Neural cell (in vitro differentiated cells): ENCODE results near the gene RAP1GAP2. TPM values are rescaled to one million over a fixed set of nuclear protein-coding genes. Genes with fewer than 3 reads are reported as not detected.

ENCODE experiments used
- H2AFZ ChIP-seq: fragments of 200-600, 300-800 bp; sonication (generic), shearing (Covaris generic); 2 replicates; pipeline ENCODE4 v1.6.0; 2014; ENCODE audit warnings: low read depth, mild to moderate bottlenecking, antibody characterized with exemption, low read length, moderate library complexity
- H3F3A ChIP-seq: fragments of 200-600 bp; shearing (Covaris generic); 2 replicates; pipeline ENCODE4 v1.6.1; 2016; ENCODE audit warnings: mild to moderate bottlenecking, moderate library complexity, mixed read lengths, antibody characterized with exemption, low read length; ENCODE audit not compliant: insufficient read depth, poor library complexity, severe bottlenecking
- H3K27ac ChIP-seq: fragments of 200-600, 300-800 bp; sonication (generic), shearing (Covaris generic); 2 replicates; pipeline ENCODE4 v1.5.1; 2014; ENCODE audit warnings: mild to moderate bottlenecking, low read length, moderate library complexity
- H3K27me3 ChIP-seq: fragments of 300-800, 200-600 bp; sonication (generic), shearing (Covaris generic); 2 replicates; pipeline ENCODE4 v1.6.0; 2014; ENCODE audit warnings: mild to moderate bottlenecking, low read depth, low read length, moderate library complexity; ENCODE audit not compliant: insufficient read depth
- H3K36me3 ChIP-seq: fragments of 300-800, 200-600 bp; sonication (generic), shearing (Covaris generic); 2 replicates; pipeline ENCODE4 v1.5.1; 2014; ENCODE audit warnings: mild to moderate bottlenecking, antibody characterized with exemption, low read length, moderate library complexity; ENCODE audit not compliant: insufficient read depth
- H3K4me2 ChIP-seq: fragments of 300-800, 200-600 bp; sonication (generic), shearing (Covaris generic); 2 replicates; pipeline ENCODE4 v1.6.0; 2014; ENCODE audit warnings: mild to moderate bottlenecking, low read length
- H3K4me3 ChIP-seq: fragments of 300-800, 200-600 bp; sonication (generic), shearing (Covaris generic); 2 replicates; pipeline ENCODE4 v1.5.1; 2014; ENCODE audit warnings: mild to moderate bottlenecking, low read length, moderate library complexity
- H3K79me2 ChIP-seq: fragments of 200-600 bp; shearing (Covaris generic); replicated peaks from 2 replicates; pipeline ENCODE4 v1.6.0; 2014; ENCODE audit warnings: mild to moderate bottlenecking, low read length, moderate library complexity; ENCODE audit not compliant: insufficient read depth
- H3K9ac ChIP-seq: fragments of 300-800, 200-600 bp; sonication (generic), shearing (Covaris generic); 2 replicates; pipeline ENCODE4 v1.6.1; 2016; ENCODE audit warnings: mild to moderate bottlenecking, low read length, mixed read lengths
- H3K9me2 ChIP-seq: fragments of 200-600 bp; shearing (Covaris generic); 2 replicates; pipeline ENCODE4 v1.6.1; 2016; ENCODE audit warnings: mild to moderate bottlenecking, low read length, mixed read lengths; ENCODE audit not compliant: insufficient read depth
- H3K9me3 ChIP-seq: fragments of 200-600, 300-800 bp; sonication (generic), shearing (Covaris generic); 2 replicates; pipeline ENCODE4 v1.6.1; 2016; ENCODE audit warnings: mild to moderate bottlenecking, mixed run types, low read length, moderate library complexity, mixed read lengths
- H4K20me1 ChIP-seq: fragments of 200-600 bp; shearing (Covaris generic); 2 replicates; pipeline ENCODE4 v1.6.1; 2016; ENCODE audit warnings: mild to moderate bottlenecking, mixed run types; ENCODE audit not compliant: insufficient read depth
- EP300 ChIP-seq: fragments of 450-650 bp; conservative IDR thresholded peaks from 2 replicates; pipeline ENCODE4 v1.6.1; 2014; ENCODE audit warnings: antibody characterized with exemption, mild to moderate bottlenecking, moderate library complexity; ENCODE audit not compliant: poor library complexity, severe bottlenecking
- EZH2 ChIP-seq: fragments of 200-600, 300-800 bp; shearing (Covaris generic), sonication (generic); IDR thresholded peaks from 2 replicates; pipeline ENCODE4 v1.6.1; 2014; ENCODE audit warnings: antibody characterized with exemption, low read length, borderline replicate concordance, mild to moderate bottlenecking; ENCODE audit not compliant: insufficient read depth, poor library complexity, severe bottlenecking
- MXI1 ChIP-seq: fragments of 450-650 bp; conservative IDR thresholded peaks from 2 replicates; pipeline ENCODE4 v1.6.1; 2014; ENCODE audit warnings: antibody characterized with exemption, mild to moderate bottlenecking; ENCODE audit not compliant: poor library complexity, severe bottlenecking
- POLR2AphosphoS5 ChIP-seq: IDR thresholded peaks from 2 replicates; pipeline ENCODE4 v1.6.1; 2012
- RAD21 ChIP-seq: fragments of 450-650 bp; conservative IDR thresholded peaks from 2 replicates; pipeline ENCODE4 v1.6.1; 2014; ENCODE audit warnings: antibody characterized with exemption, mild to moderate bottlenecking, moderate library complexity
- SMC3 ChIP-seq: fragments of 450-650 bp; conservative IDR thresholded peaks from 2 replicates; pipeline ENCODE4 v1.6.1; 2014; ENCODE audit warnings: antibody characterized with exemption, mild to moderate bottlenecking, moderate library complexity; ENCODE audit not compliant: poor library complexity
- TAF1 ChIP-seq: IDR thresholded peaks from 2 replicates; pipeline ENCODE4 v1.6.1; 2012; ENCODE audit warnings: low read depth
- polyA plus RNA-seq: library from polyadenylated mRNA; depleted of rRNA; stranded (reverse); fragments of >200 nt; gene quantifications from 2 replicates; pipeline ENCODE4 v1.2.3, GENCODE V29; 2014
- TF ChIP-seq, protein P1 (sequence below): fragments of 450-650 bp; IDR thresholded peaks from 2 replicates; pipeline ENCODE4 v1.5.1; 2014; ENCODE audit warnings: antibody characterized with exemption, mild to moderate bottlenecking, moderate library complexity; ENCODE audit not compliant: poor library complexity, severe bottlenecking
- TF ChIP-seq, protein P2 (sequence below): IDR thresholded peaks from 2 replicates; pipeline ENCODE4 v1.6.1; 2012; ENCODE audit warnings: borderline replicate concordance

The RAP1GAP2 gene
- polyA plus RNA-seq, 1 donor from 2014 or later, result 14.8 TPM

DNA sequence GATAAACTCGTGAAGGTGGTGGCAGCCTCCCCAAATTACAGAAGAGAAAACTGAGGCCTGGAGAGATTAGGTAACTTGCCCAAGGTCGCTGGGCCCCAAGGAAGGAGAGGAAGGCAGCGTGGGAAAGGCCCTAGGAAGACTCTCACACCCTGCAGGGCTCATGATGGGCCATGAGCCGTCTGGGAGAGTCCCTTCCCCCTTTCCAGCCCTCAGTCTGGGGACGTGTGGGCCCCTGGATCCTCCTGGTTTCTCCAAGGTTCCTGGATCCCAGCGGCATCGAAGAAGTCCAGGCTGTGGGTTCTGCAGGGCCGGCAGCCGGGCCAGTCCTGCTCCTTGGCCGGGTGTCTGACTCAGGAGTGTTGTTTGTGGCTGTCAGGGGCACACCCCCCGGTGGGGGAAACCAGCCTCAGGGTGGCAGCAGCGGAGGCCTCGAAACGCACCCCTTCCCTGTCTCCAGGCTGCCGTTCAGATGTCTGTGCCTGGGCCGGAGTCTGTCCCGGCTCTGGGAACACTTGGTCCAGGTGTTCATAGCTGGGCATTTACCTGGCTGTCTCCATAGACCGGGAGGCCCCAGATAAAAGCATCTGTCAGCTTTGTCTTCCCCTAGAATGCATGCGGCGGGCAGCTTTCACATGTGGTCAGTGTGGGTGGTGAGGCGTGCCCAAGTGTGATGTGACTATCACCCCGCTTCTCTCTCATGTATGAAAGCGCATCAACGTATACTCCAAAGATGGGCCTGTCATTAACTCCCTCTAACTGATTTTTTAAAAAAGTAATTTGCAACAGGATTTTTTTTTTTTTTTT is 3.7 kb upstream of the RAP1GAP2 start:
- Histone ChIP-seq H3F3A (no peaks in the 10 kb centered on the region), H3K36me3 (no peaks in the 10 kb centered on the region), H2AFZ (no peak overlapping the region), H4K20me1 (no peaks in the 10 kb centered on the region), H3K4me2 (no peak overlapping the region), H3K9me3 (no peaks in the 10 kb centered on the region), H3K4me3 (no peak overlapping the region), H3K27ac (no peak overlapping the region), H3K9me2 (no peaks in the 10 kb centered on the region), H3K9ac (no peak overlapping the region), H3K27me3 (no peaks in the 10 kb centered on the region), H3K79me2 (no peaks in the 10 kb centered on the region)
- TF ChIP-seq, protein P1, sequence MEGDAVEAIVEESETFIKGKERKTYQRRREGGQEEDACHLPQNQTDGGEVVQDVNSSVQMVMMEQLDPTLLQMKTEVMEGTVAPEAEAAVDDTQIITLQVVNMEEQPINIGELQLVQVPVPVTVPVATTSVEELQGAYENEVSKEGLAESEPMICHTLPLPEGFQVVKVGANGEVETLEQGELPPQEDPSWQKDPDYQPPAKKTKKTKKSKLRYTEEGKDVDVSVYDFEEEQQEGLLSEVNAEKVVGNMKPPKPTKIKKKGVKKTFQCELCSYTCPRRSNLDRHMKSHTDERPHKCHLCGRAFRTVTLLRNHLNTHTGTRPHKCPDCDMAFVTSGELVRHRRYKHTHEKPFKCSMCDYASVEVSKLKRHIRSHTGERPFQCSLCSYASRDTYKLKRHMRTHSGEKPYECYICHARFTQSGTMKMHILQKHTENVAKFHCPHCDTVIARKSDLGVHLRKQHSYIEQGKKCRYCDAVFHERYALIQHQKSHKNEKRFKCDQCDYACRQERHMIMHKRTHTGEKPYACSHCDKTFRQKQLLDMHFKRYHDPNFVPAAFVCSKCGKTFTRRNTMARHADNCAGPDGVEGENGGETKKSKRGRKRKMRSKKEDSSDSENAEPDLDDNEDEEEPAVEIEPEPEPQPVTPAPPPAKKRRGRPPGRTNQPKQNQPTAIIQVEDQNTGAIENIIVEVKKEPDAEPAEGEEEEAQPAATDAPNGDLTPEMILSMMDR, result no peak
- TF ChIP-seq, protein P2, sequence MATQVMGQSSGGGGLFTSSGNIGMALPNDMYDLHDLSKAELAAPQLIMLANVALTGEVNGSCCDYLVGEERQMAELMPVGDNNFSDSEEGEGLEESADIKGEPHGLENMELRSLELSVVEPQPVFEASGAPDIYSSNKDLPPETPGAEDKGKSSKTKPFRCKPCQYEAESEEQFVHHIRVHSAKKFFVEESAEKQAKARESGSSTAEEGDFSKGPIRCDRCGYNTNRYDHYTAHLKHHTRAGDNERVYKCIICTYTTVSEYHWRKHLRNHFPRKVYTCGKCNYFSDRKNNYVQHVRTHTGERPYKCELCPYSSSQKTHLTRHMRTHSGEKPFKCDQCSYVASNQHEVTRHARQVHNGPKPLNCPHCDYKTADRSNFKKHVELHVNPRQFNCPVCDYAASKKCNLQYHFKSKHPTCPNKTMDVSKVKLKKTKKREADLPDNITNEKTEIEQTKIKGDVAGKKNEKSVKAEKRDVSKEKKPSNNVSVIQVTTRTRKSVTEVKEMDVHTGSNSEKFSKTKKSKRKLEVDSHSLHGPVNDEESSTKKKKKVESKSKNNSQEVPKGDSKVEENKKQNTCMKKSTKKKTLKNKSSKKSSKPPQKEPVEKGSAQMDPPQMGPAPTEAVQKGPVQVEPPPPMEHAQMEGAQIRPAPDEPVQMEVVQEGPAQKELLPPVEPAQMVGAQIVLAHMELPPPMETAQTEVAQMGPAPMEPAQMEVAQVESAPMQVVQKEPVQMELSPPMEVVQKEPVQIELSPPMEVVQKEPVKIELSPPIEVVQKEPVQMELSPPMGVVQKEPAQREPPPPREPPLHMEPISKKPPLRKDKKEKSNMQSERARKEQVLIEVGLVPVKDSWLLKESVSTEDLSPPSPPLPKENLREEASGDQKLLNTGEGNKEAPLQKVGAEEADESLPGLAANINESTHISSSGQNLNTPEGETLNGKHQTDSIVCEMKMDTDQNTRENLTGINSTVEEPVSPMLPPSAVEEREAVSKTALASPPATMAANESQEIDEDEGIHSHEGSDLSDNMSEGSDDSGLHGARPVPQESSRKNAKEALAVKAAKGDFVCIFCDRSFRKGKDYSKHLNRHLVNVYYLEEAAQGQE, result no peak
- TF ChIP-seq TAF1, result no peak
- TF ChIP-seq RAD21, result no peak
- no peak for TF ChIP-seq EZH2
- no peak for TF ChIP-seq SMC3
- TF ChIP-seq EP300, result no peak
- no peak for TF ChIP-seq POLR2AphosphoS5
- TF ChIP-seq MXI1, result no peak

DNA sequence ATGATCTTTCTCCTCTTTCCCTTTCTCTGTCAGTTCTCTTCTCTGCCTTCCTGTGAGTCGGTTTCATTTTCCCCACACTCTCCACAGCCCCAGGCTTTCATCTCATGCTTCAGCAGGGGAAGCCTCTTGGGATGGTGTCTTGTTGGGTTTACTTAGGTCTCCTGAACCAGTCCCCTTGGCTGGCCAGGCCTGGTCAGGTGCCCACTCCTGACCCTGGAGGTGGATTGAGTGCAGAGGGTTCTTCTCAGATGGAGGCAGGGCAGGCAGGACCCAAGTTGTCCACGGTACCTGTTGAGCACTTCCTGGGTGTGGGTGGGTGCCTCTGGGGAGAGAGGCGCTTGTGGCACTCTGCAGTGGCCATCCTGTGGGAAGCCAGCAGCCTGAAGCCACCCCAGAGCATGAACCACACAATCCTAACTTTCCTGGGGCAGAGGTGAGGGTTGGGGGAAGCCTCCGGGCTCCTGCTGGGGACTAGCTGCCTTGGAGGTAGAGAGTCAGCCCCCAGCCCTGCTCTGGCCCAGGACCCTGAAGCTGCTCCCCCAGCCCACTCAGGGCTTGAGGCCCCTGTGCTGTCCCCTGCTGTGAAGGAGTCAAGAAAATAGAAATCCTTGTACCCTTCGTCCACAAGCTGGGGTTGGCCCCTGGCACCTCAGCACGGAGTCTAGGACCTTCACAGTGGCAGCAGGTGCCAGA is 2.0 kb upstream of the RAP1GAP2 start:
- no peaks in the 10 kb centered on the region for H3K27me3 ChIP-seq
- no peak overlapping the region for H3K27ac ChIP-seq
- no peaks in the 10 kb centered on the region for H3K9me2 ChIP-seq
- H3K4me3 ChIP-seq, result no peak overlapping the region
- no peaks in the 10 kb centered on the region for H3K36me3 ChIP-seq
- H3K79me2 ChIP-seq, result no peaks in the 10 kb centered on the region
- H2AFZ ChIP-seq, result no peak overlapping the region
- H3K9ac ChIP-seq, result no peak overlapping the region
- no peaks in the 10 kb centered on the region for H4K20me1 ChIP-seq
- H3K9me3 ChIP-seq, result no peaks in the 10 kb centered on the region
- no peak overlapping the region for H3K4me2 ChIP-seq
- H3F3A ChIP-seq, result no peaks in the 10 kb centered on the region
- TF ChIP-seq POLR2AphosphoS5, result no peak
- no peak for TF ChIP-seq MXI1
- TF ChIP-seq, protein P2, result no peak
- TF ChIP-seq, protein P1, result no peak
- no peak for TF ChIP-seq RAD21
- TF ChIP-seq SMC3, result no peak
- no peak for TF ChIP-seq EP300
- TF ChIP-seq EZH2, result no peak
- TF ChIP-seq TAF1, result no peak
